HUES6 (cell line): ENCODE results near the gene SKAP1.
A peak's percentile ranks its signal among the peaks of the same experiment; 100 is the strongest.

Experiments used
- H3K27ac ChIP-seq: 2 replicates; pipeline ENCODE4 v1.7.0; 2013; ENCODE audit warnings: low read depth, mild to moderate bottlenecking, low read length, inconsistent platforms
- H3K27me3 ChIP-seq: 2 replicates; pipeline ENCODE4 v1.6.1; 2013; ENCODE audit warnings: low read length; ENCODE audit not compliant: control insufficient read depth, insufficient read depth
- H3K36me3 ChIP-seq: 2 replicates; pipeline ENCODE4 v1.6.1; 2013; ENCODE audit warnings: low read length; ENCODE audit not compliant: control insufficient read depth, insufficient read depth
- H3K4me1 ChIP-seq: 2 replicates; pipeline ENCODE4 v1.6.1; 2013; ENCODE audit warnings: low read length; ENCODE audit not compliant: control insufficient read depth, insufficient read depth
- H3K4me3 ChIP-seq: 2 replicates; pipeline ENCODE4 v1.5.1; 2013; ENCODE audit warnings: low read depth, low read length
- H3K9ac ChIP-seq: one replicate; pipeline ENCODE4 v1.6.1; 2013; ENCODE audit warnings: mild to moderate bottlenecking, low read length
- H3K9me3 ChIP-seq: 2 replicates; pipeline ENCODE4 v1.6.1; 2013; ENCODE audit warnings: low read depth, low read length; ENCODE audit not compliant: control insufficient read depth, insufficient read depth

The SKAP1 gene

GRCh38 chr17:48314716-48315115 lies 115.3 kb downstream of the SKAP1 start:
- Histone ChIP-seq H3K9me3 (no peaks in the 10 kb centered on the region), H3K4me3 (no peak overlapping the region), H3K27ac (no peak overlapping the region), H3K36me3 (no peaks in the 10 kb centered on the region), H3K9ac (no peak overlapping the region), H3K27me3 (peaks cover 15% of the 10 kb centered on the region), H3K4me1 (peaks cover 6% of the 10 kb centered on the region; the same call in 1 of the 2 replicates)

- no peak overlapping the region for H3K4me3 ChIP-seq
- H3K27ac ChIP-seq = no peak overlapping the region
- H3K9me3 ChIP-seq = no peaks in the 10 kb centered on the region
- peaks cover 6% of the 10 kb centered on the region; the same call in 1 of the 2 replicates for H3K4me1 ChIP-seq
- no peaks in the 10 kb centered on the region for H3K36me3 ChIP-seq
- H3K27me3 ChIP-seq = peaks cover 20% of the 10 kb centered on the region
- H3K9ac ChIP-seq = no peak overlapping the region
Measured at GRCh38 chr17:48313096-48313755, 116.8 kb downstream of the SKAP1 start.

GRCh38 chr17:48311324-48311723 lies 118.7 kb downstream of the SKAP1 start:
- Histone ChIP-seq H3K9me3 (no peaks in the 10 kb centered on the region), H3K9ac (no peak overlapping the region), H3K36me3 (no peaks in the 10 kb centered on the region), H3K27ac (no peak overlapping the region), H3K4me1 (peaks cover 6% of the 10 kb centered on the region; the same call in 1 of the 2 replicates), H3K4me3 (peak overlapping the region; percentile 9; the same call in 1 of the 2 replicates), H3K27me3 (peaks cover 21% of the 10 kb centered on the region)

- no peaks in the 10 kb centered on the region for H3K9me3 ChIP-seq
- peaks cover 21% of the 10 kb centered on the region for H3K27me3 ChIP-seq
- H3K36me3 ChIP-seq = no peaks in the 10 kb centered on the region
- peak overlapping the region; percentile 9 for H3K4me3 ChIP-seq
- H3K27ac ChIP-seq = no peak overlapping the region
- no peak overlapping the region for H3K9ac ChIP-seq
- peaks cover 6% of the 10 kb centered on the region; the same call in 1 of the 2 replicates for H3K4me1 ChIP-seq
Measured at GRCh38 chr17:48310748-48311213, 119.2 kb downstream of the SKAP1 start.

- peaks cover 6% of the 10 kb centered on the region; the same call in 1 of the 2 replicates for H3K4me1 ChIP-seq
- H3K4me3 ChIP-seq = no peak overlapping the region
- H3K27me3 ChIP-seq = peaks cover 21% of the 10 kb centered on the region
- no peak overlapping the region for H3K9ac ChIP-seq
- H3K36me3 ChIP-seq = no peaks in the 10 kb centered on the region
- H3K27ac ChIP-seq = no peak overlapping the region
- no peaks in the 10 kb centered on the region for H3K9me3 ChIP-seq
Measured at GRCh38 chr17:48308581-48308980, 121.4 kb downstream of the SKAP1 start.

GRCh38 chr17:48307814-48308411 lies 122.1 kb downstream of the SKAP1 start:
- Histone ChIP-seq H3K9ac (no peak overlapping the region), H3K9me3 (no peaks in the 10 kb centered on the region), H3K27me3 (peaks cover 21% of the 10 kb centered on the region), H3K4me1 (peaks cover 6% of the 10 kb centered on the region; the same call in 1 of the 2 replicates), H3K27ac (no peak overlapping the region), H3K36me3 (no peaks in the 10 kb centered on the region), H3K4me3 (no peak overlapping the region)

- Histone ChIP-seq H3K9ac (no peak overlapping the region), H3K9me3 (no peaks in the 10 kb centered on the region), H3K36me3 (no peaks in the 10 kb centered on the region), H3K27me3 (peaks cover 21% of the 10 kb centered on the region), H3K4me3 (no peak overlapping the region), H3K4me1 (peaks cover 10% of the 10 kb centered on the region), H3K27ac (no peak overlapping the region)
Measured at GRCh38 chr17:48307255-48307654, 122.8 kb downstream of the SKAP1 start.

- H3K27ac ChIP-seq = no peak overlapping the region
Measured at GRCh38 chr17:48301002-48301401, 129.0 kb downstream of the SKAP1 start.

GRCh38 chr17:48299760-48300159 lies 130.3 kb downstream of the SKAP1 start:
- Histone ChIP-seq H3K9me3 (no peaks in the 10 kb centered on the region), H3K9ac (no peak overlapping the region), H3K27me3 (no peaks in the 10 kb centered on the region), H3K4me1 (peaks cover 4% of the 10 kb centered on the region), H3K4me3 (no peak overlapping the region), H3K27ac (no peak overlapping the region), H3K36me3 (no peaks in the 10 kb centered on the region)

More at GRCh38 chr17:48301002-48301401, 129.0 kb downstream of the SKAP1 start:
- Histone ChIP-seq H3K9ac (no peak overlapping the region), H3K36me3 (no peaks in the 10 kb centered on the region), H3K27me3 (no peaks in the 10 kb centered on the region), H3K9me3 (no peaks in the 10 kb centered on the region), H3K4me1 (peaks cover 4% of the 10 kb centered on the region), H3K4me3 (no peak overlapping the region)

- Histone ChIP-seq H3K4me3 (no peak overlapping the region), H3K27ac (no peak overlapping the region), H3K36me3 (no peaks in the 10 kb centered on the region), H3K9me3 (no peaks in the 10 kb centered on the region), H3K4me1 (peaks cover 9% of the 10 kb centered on the region), H3K27me3 (no peaks in the 10 kb centered on the region), H3K9ac (no peak overlapping the region)
Measured at GRCh38 chr17:48297825-48298224, 132.2 kb downstream of the SKAP1 start.

GRCh38 chr17:48296453-48296852 lies 133.6 kb downstream of the SKAP1 start:
- H3K4me1 ChIP-seq = peaks cover 5% of the 10 kb centered on the region; the same call in 1 of the 2 replicates
- no peak overlapping the region for H3K27ac ChIP-seq
- no peaks in the 10 kb centered on the region for H3K27me3 ChIP-seq
- no peaks in the 10 kb centered on the region for H3K9me3 ChIP-seq
- H3K36me3 ChIP-seq = no peaks in the 10 kb centered on the region
- no peak overlapping the region for H3K4me3 ChIP-seq
- H3K9ac ChIP-seq = no peak overlapping the region
